Measurements from ENCODE around the gene TRANK1.

DNA sequence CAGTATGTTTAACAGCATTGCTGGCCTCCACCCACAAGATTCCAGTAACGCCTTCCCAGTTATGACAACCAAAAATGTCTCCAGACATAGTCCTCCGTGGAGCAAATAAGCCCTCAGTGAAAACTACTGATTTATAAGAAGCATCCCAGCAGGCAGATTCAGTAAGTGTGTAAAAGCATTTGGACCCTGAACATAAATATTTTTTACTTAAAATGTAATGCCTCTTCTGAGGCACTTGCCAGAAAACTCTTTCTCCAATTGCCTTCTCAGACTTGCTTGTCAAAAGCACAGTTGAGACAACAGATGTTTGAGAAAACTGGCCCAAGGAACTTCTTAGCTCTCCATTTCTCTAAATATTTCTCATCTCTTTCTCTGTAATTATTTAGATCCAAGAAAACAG lies 148.7 kb downstream of the TRANK1 start:
- no peak for TF ChIP-seq EZH2 (optimal IDR thresholded peaks at IDR 0.05; ENCODE audit: low read depth, low read length)
- TF ChIP-seq CTCF (IDR thresholded peaks at IDR 0.05; ENCODE audit: low read length) = no peak
- no peak for TF ChIP-seq EZH2phosphoT487 (IDR thresholded peaks at IDR 0.05; ENCODE audit: low read length)

All from MM.1S (cell line).